ENCODE data around the gene FALEC.

DNA sequence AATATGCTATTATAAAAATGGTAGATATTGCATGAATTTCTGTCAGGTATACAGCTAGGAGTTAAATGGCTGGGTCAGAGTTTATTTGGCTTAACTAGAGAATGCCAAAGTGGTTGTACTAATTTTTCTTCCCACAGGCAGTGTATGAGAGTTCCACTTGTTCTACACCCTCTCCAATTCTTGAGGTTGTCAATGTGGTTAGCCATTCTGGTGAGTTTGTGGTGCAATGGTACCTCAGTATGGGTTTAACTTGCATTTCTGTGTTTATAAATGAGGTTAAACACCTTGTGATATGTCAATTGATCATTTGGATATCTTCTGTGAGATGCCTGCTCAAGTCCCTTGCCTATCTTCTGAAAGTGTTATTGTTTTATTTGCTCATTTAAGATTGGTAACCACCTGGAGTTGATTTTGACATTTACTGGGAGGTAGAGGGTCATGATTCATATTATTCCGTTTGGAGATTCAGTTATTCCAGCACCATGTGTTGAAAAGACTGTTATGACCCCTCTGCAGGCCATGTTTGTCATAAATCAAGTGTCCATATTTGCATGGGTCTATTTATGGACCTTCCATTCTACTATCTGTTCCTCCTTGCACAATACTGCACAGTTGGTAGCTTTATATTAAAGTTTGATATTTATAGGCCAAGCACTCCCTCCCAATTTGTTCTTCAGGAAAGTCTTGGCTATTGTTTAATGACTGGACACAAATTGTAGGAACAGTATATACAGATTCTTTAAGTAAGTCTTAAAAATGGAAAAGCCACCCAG is 5.8 kb downstream of the FALEC start:
- no peak for TF ChIP-seq ZFX (IDR thresholded peaks at IDR 0.05)
- TF ChIP-seq CTCF (conservative IDR thresholded peaks at IDR 0.05): no peak
